Mucosa of rectum (tissue), 2 donors: Measurements from ENCODE around the gene IFT43.

Experiments used
- H3K27ac ChIP-seq, 2 donors: one replicate each; pipeline ENCODE4 v1.7.0; 2013; ENCODE audit warnings: inconsistent platforms in 2 of 2, low read depth in 2 of 2, low read length in 2 of 2
- H3K27me3 ChIP-seq, 2 donors: one replicate each; pipeline ENCODE4 v1.7.0; 2013; ENCODE audit warnings: low read length in 2 of 2; ENCODE audit not compliant: control insufficient read depth in 2 of 2, insufficient read depth in 2 of 2
- H3K36me3 ChIP-seq, 2 donors: one replicate each; pipeline ENCODE4 v1.7.0; 2013; ENCODE audit warnings: low read length in 2 of 2; ENCODE audit not compliant: control insufficient read depth in 2 of 2, insufficient read depth in 2 of 2
- H3K4me1 ChIP-seq, 2 donors: one replicate each; pipeline ENCODE4 v1.7.0; 2013; ENCODE audit warnings: low read length in 2 of 2, mild to moderate bottlenecking in 1 of 2; ENCODE audit not compliant: control insufficient read depth in 2 of 2, insufficient read depth in 2 of 2
- H3K4me3 ChIP-seq, 2 donors: one replicate each; pipeline ENCODE4 v1.7.0; 2013; ENCODE audit warnings: low read length in 2 of 2
- H3K9ac ChIP-seq, 2 donors: one replicate each; pipeline ENCODE4 v1.7.0; 2013; ENCODE audit warnings: low read length in 2 of 2, low read depth in 1 of 2, mild to moderate bottlenecking in 1 of 2
- H3K9me3 ChIP-seq, 2 donors: one replicate each; pipeline ENCODE4 v1.7.0; 2013; ENCODE audit warnings: low read length in 2 of 2; ENCODE audit not compliant: control insufficient read depth in 2 of 2
- donor health status: healthy.
- donor health status: Normal muscosa, but diverticular disease.

The IFT43 gene

DNA sequence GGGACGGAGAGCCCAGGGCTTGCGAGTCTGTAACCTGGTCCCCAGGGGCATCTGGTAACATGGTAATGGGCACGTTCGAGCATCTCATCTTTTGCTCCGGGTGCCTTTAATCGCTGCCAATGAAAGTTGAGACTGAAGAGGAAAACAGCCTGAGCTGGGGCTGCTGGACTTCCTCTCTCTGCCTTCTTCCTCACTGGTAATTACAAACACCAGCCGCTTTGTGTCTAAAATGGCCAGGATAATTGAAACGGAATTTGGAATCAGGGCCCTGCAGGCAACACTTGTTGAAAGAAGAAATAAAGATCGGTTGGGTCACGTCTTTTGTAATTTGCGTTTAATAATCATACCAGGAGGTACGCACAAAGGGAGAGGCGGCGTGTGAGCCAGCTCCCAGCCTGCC, 114.7 kb downstream of the IFT43 start:
- Histone ChIP-seq H3K9me3 (no peaks in the 10 kb centered on the region), H3K36me3 (no peaks in the 10 kb centered on the region), H3K9ac (no peak overlapping the region), H3K4me3 (no peak overlapping the region), H3K27ac (peak overlapping the region in 1 of 2 donors; percentile 38), H3K27me3 (no peaks in the 10 kb centered on the region), H3K4me1 (no peaks in the 10 kb centered on the region)

DNA sequence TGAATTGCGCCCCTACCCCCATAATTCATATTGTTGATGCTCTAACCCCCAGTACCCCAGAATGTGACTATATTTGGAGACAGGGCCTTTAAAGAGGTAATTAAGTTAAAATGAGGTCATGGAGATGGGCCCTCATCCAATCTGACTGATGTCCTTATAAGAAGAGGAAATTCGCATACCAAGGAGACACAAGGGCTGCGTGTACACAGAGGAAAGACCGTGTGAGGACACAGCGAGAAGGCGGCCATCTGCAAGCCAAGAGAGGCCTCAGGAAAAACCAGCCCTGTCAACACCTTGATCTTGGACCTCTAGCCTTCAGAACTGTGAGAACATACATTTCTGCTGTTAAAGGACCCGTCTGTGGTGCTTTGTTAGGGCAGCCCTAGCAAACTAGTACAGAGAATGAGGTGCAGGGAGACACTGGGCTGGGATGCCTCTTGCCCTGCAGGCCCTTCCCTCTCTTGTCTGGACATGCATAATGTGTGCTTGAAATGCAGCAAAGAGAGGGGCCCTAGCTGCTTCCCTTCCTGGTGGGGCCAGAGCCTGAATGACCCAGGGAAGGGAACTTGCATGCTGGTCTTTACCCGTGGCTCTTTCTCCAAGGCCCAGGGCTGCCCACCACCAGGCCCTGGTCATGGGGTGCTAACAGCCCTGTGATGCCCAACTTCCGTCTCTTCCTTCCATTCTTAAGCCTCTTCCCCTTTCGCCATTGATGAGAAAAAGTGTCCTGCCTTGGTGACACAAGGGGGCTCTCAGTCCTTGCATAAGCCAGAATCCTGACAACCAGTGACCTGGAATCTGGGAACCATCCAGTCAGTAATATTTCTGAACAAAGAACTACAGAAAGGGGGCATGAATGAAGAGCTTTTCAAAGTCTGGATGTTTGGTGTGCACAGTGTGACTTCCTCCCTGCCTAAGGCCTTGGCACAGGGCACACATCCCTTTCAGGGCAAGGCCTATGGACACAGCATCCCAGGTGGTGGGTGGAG, 116.1 kb downstream of the IFT43 start:
- H3K27ac ChIP-seq = peak overlapping the region; percentile 44 to 45
- no peak overlapping the region for H3K9ac ChIP-seq
- no peak overlapping the region for H3K4me3 ChIP-seq
- no peaks in the 10 kb centered on the region for H3K27me3 ChIP-seq
- H3K4me1 ChIP-seq = no peaks in the 10 kb centered on the region
- H3K36me3 ChIP-seq = no peaks in the 10 kb centered on the region
- no peaks in the 10 kb centered on the region for H3K9me3 ChIP-seq

- Histone ChIP-seq H3K36me3 (no peaks in the 10 kb centered on the region), H3K9me3 (no peaks in the 10 kb centered on the region), H3K4me3 (no peak overlapping the region), H3K4me1 (no peaks in the 10 kb centered on the region), H3K27me3 (no peaks in the 10 kb centered on the region), H3K9ac (no peak overlapping the region), H3K27ac (no peak overlapping the region)
Measured at GRCh38 chr14:76104802-76105355, 119.3 kb downstream of the IFT43 start.

GRCh38 chr14:76106188-76106587, 120.6 kb downstream of the IFT43 start:
- H3K36me3 ChIP-seq = no peaks in the 10 kb centered on the region
- no peaks in the 10 kb centered on the region for H3K27me3 ChIP-seq
- H3K27ac ChIP-seq = no peak overlapping the region
- H3K4me1 ChIP-seq = no peaks in the 10 kb centered on the region
- no peak overlapping the region for H3K4me3 ChIP-seq
- H3K9ac ChIP-seq = no peak overlapping the region
- H3K9me3 ChIP-seq = no peaks in the 10 kb centered on the region

GRCh38 chr14:76109087-76109880, 123.7 kb downstream of the IFT43 start:
- Histone ChIP-seq H3K4me3 (no peak overlapping the region), H3K27ac (no peak overlapping the region), H3K36me3 (no peaks in the 10 kb centered on the region)

DNA sequence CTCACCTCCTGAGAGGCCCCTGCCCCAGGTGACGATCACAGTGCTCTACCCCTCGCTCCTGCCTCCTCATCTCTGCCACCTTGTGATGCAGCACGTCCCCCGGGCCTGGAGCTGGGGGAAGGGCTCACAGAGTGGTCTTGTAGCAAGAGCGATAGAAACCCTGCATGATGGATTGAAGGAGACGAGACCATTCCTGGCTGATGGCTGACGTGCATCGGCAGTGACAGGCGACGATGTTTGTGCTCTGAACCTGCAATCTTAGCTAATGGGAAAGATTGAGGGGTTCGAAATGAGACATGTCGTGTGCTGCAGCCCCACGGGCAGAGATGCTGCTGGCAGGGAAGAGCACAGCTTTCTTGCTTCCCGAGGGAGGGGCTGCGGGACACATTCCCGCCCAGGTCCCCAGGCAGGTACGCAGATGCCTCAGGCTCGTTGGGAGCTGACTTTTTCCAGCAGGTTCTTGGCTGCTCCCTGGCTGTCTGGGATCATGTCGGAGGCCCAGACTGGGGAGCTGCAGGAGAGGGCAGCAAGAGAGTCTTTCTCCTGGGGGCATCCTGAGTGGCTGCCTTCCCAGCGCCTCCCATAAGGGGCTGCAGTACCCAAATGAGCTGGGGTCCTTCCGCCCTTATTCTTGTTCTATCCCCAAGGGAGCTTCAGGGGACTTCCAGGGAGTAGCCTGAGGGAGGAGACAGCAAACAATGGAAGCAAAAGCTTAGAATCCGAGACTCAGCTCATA, 127.5 kb downstream of the IFT43 start:
- Histone ChIP-seq H3K27me3 (peaks cover 0 to 4% of the 10 kb centered on the region in 2 donors), H3K9me3 (no peaks in the 10 kb centered on the region), H3K9ac (no peak overlapping the region), H3K27ac (no peak overlapping the region), H3K4me1 (no peaks in the 10 kb centered on the region), H3K4me3 (no peak overlapping the region), H3K36me3 (no peaks in the 10 kb centered on the region)

More at GRCh38 chr14:76109087-76109880, 123.7 kb downstream of the IFT43 start:
- H3K27me3 ChIP-seq = peaks cover 0 to 1% of the 10 kb centered on the region in 2 donors
- H3K4me1 ChIP-seq = no peaks in the 10 kb centered on the region
- H3K9me3 ChIP-seq = no peaks in the 10 kb centered on the region
- H3K9ac ChIP-seq = no peak overlapping the region

GRCh38 chr14:76113691-76114090, 128.1 kb downstream of the IFT43 start:
- H3K27ac ChIP-seq = no peak overlapping the region
- no peaks in the 10 kb centered on the region for H3K4me1 ChIP-seq
- no peaks in the 10 kb centered on the region for H3K36me3 ChIP-seq
- no peak overlapping the region for H3K9ac ChIP-seq
- H3K27me3 ChIP-seq = peaks cover 0 to 4% of the 10 kb centered on the region in 2 donors
- no peak overlapping the region for H3K4me3 ChIP-seq
- H3K9me3 ChIP-seq = no peaks in the 10 kb centered on the region

DNA sequence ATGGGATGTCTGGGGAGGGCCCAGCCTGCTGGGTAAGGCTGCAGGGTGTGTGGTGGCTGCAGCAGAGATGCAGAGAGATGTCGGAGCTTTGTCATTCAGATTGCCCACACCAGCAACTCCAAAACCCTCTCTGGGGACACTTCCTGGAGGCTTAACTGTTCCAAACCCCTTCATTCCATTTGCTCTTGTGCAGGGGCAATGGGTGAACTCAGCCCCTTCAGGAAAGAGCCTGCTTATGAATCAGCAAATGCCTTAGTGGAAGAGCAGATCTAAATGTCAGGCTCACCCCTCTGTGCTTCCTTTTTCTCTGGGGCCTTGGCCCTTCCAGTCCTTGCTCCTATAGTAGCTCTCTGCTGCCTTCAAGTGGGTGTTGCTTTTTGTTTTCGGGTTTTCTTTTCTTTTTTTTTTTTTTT, 129.5 kb downstream of the IFT43 start:
- Histone ChIP-seq H3K9ac (no peak overlapping the region), H3K4me1 (no peaks in the 10 kb centered on the region), H3K27ac (no peak overlapping the region), H3K4me3 (no peak overlapping the region), H3K9me3 (no peaks in the 10 kb centered on the region), H3K36me3 (no peaks in the 10 kb centered on the region), H3K27me3 (peaks cover 0 to 4% of the 10 kb centered on the region in 2 donors)

- Histone ChIP-seq H3K9me3 (no peaks in the 10 kb centered on the region), H3K27me3 (peaks cover 0 to 4% of the 10 kb centered on the region in 2 donors), H3K9ac (no peak overlapping the region), H3K4me1 (no peaks in the 10 kb centered on the region), H3K27ac (no peak overlapping the region), H3K4me3 (no peak overlapping the region), H3K36me3 (no peaks in the 10 kb centered on the region)
Measured at GRCh38 chr14:76117789-76118484, 132.4 kb downstream of the IFT43 start.
